Measurements from ENCODE around the gene VSIG2. TPM values are rescaled to one million over a fixed set of nuclear protein-coding genes. Genes with fewer than 3 reads are reported as not detected.

Gene VSIG2
- total and polyA plus RNA-seq, 2 donors (not counting 3 experiments of a cell fraction or from before 2014, with no cell fraction given): 1.2 to 7.0 TPM

DNA sequence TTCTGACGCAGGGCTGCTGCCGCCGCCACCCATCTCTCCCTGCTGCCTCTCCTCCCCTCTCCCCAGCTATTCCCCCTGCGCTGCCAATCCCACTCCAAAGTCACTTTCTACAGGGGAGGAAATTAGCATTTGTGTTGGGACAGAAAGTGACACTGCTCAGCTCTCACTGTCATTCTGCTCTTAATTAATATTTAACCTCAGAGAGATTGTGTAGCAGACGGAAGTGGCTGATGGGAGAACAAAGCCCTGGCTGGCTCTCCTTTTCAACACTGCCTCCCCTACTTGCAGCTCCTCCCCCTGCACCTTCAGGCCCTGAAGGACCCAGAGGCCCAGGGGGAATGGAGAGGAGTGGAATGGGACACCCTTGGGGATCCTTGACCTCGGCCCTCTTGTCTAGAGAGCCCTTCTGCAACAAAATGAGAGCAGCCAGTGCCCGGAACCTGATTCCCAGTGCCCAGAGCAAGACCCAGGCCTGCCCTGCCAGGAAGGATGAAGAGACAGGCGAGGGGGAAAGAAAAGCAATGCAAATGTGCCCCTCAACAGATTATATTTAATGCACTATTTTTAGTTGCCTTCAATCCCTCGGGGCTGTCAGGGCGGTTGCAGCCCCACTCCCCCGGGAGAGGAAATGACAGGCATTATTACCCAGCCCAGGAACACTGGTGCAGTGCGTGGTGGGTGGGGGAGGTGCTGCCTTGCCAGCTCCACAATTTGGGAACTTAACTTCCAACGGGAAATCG is 26.9 kb downstream of the VSIG2 start:
- H3K36me3 ChIP-seq (ENCODE audit: control insufficient read depth in 2 of 2, extremely low read depth in 1 of 2, insufficient read depth in 2 of 2, low read length in 2 of 2): no peaks in the 10 kb centered on the region
- no peak for FAIRE-seq
- H3K4me2 ChIP-seq (ENCODE audit: insufficient read depth, low read length): peak overlapping the region; percentile 65
- H2AFZ ChIP-seq (ENCODE audit: low read depth, low read length): peak overlapping the region; percentile 36
- ChIA-PET POLR2A (no interaction called here), CTCF (interaction anchor here (0.8 to 3.1 kb wide), 14 partner anchors 8 to 654 kb away, joined by 3 to 15 read pairs (median 4); partner anchors contain the start of genes ESAM, NRGN, SIAE and SPA17)
- H3K9me3 ChIP-seq (replicated peaks; ENCODE audit: control insufficient read depth, insufficient read depth, low read length): no peaks in the 10 kb centered on the region
- dilution Hi-C loops (cut with MboI; ENCODE audit: extremely low pct_ligation_motif_present, low sequenced_read_pairs): no loop called here
- no peaks in the 10 kb centered on the region for H3K79me2 ChIP-seq (ENCODE audit: control insufficient read depth, insufficient read depth, low read length)
- H3K9ac ChIP-seq (replicated peaks; ENCODE audit: extremely low read depth, insufficient read depth, low read length): peak overlapping the region; percentile 35
- H3K4me1 ChIP-seq (ENCODE audit: control insufficient read depth, extremely low read depth, insufficient read depth, low read length): peaks cover 24% of the 10 kb centered on the region
- no peaks in the 10 kb centered on the region for H3K27me3 ChIP-seq (ENCODE audit: control insufficient read depth in 2 of 2, insufficient read depth in 2 of 2, low read length in 2 of 2)
- peak overlapping the region in 1 of 3 experiments; percentile 9 for H3K4me3 ChIP-seq (replicated peaks in 1 of 3; ENCODE audit: insufficient read depth in 1 of 3, low read depth in 1 of 3, low read length in 3 of 3)
- peak overlapping the region; percentile 77 for H3K27ac ChIP-seq (ENCODE audit: insufficient read depth, low read depth, low read length)
- BruUV-seq (replicated peaks): no TSS peak
- intact Hi-C loops (cut with micrococcal nuclease): loop anchor here (1.0 to 2.0 kb wide), 3 partner anchors 14 to 52 kb away; partner anchors contain the start of genes NRGN, SIAE and SPA17
- no peak for DNase-seq (ENCODE audit: low read depth, low spot score)
- H3K9me1 ChIP-seq (replicated peaks; ENCODE audit: control insufficient read depth, extremely low read depth, insufficient read depth, low read length): no peaks in the 10 kb centered on the region
- H4K20me1 ChIP-seq (replicated peaks; ENCODE audit: control insufficient read depth, extremely low read depth, insufficient read depth, low read length): no peaks in the 10 kb centered on the region
- TF ChIP-seq GATA2 (IDR thresholded peaks at IDR 0.05; ENCODE audit: insufficient read depth, insufficient read length, low read depth, low read length) (no peak), MYC (IDR thresholded peaks at IDR 0.05; ENCODE audit: low read depth, low read length) (no peak), POLR2A (IDR thresholded peaks at IDR 0.05; ENCODE audit: low read depth, low read length) (no peak)
- TF ChIP-seq, protein P1, sequence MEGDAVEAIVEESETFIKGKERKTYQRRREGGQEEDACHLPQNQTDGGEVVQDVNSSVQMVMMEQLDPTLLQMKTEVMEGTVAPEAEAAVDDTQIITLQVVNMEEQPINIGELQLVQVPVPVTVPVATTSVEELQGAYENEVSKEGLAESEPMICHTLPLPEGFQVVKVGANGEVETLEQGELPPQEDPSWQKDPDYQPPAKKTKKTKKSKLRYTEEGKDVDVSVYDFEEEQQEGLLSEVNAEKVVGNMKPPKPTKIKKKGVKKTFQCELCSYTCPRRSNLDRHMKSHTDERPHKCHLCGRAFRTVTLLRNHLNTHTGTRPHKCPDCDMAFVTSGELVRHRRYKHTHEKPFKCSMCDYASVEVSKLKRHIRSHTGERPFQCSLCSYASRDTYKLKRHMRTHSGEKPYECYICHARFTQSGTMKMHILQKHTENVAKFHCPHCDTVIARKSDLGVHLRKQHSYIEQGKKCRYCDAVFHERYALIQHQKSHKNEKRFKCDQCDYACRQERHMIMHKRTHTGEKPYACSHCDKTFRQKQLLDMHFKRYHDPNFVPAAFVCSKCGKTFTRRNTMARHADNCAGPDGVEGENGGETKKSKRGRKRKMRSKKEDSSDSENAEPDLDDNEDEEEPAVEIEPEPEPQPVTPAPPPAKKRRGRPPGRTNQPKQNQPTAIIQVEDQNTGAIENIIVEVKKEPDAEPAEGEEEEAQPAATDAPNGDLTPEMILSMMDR (IDR thresholded peaks at IDR 0.05; ENCODE audit: extremely low read depth in 1 of 2, insufficient read depth in 1 of 2, low read depth in 1 of 2, low read length in 2 of 2): no peak

DNA sequence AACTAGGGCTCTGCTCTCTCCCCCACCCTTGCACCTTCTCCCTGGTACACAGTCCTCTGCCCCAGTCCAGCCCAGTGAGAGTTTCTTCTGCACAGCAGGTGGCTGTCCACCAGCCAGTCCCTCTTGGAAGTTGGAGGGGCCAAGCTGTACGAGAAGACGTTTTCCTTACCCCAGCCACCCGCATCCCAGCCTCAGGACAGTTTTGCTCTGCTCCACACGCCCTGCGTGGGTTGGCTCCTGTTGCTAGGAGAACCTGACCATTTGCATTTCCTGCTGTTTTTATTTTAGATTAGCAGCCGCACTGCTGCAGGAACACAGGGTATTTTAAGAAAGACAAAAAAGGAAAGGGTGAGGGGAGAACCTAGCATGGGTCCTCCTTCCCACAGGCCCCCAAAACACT is 29.9 kb downstream of the VSIG2 start:
- Histone ChIP-seq H3K4me3 (replicated peaks in 1 of 3; ENCODE audit: insufficient read depth in 1 of 3, low read depth in 1 of 3, low read length in 3 of 3) (no peak overlapping the region), H2AFZ (ENCODE audit: low read depth, low read length) (no peak overlapping the region), H3K4me1 (ENCODE audit: control insufficient read depth, extremely low read depth, insufficient read depth, low read length) (peaks cover 35% of the 10 kb centered on the region), H3K27me3 (ENCODE audit: control insufficient read depth in 2 of 2, insufficient read depth in 2 of 2, low read length in 2 of 2) (no peaks in the 10 kb centered on the region), H4K20me1 (replicated peaks; ENCODE audit: control insufficient read depth, extremely low read depth, insufficient read depth, low read length) (no peaks in the 10 kb centered on the region), H3K27ac (ENCODE audit: insufficient read depth, low read depth, low read length) (no peak overlapping the region), H3K9me1 (replicated peaks; ENCODE audit: control insufficient read depth, extremely low read depth, insufficient read depth, low read length) (no peaks in the 10 kb centered on the region), H3K9ac (replicated peaks; ENCODE audit: extremely low read depth, insufficient read depth, low read length) (no peak overlapping the region), H3K36me3 (ENCODE audit: control insufficient read depth in 2 of 2, extremely low read depth in 1 of 2, insufficient read depth in 2 of 2, low read length in 2 of 2) (no peaks in the 10 kb centered on the region), H3K9me3 (replicated peaks; ENCODE audit: control insufficient read depth, insufficient read depth, low read length) (no peaks in the 10 kb centered on the region), H3K79me2 (ENCODE audit: control insufficient read depth, insufficient read depth, low read length) (no peaks in the 10 kb centered on the region), H3K4me2 (ENCODE audit: insufficient read depth, low read length) (no peak overlapping the region)
- CTCF ChIA-PET: no interaction called here
- no TSS peak for BruUV-seq (replicated peaks)
- intact Hi-C loops (cut with micrococcal nuclease): no loop called here
- POLR2A ChIA-PET: no interaction called here
- dilution Hi-C loops (cut with MboI; ENCODE audit: extremely low pct_ligation_motif_present, low sequenced_read_pairs): no loop called here
- no peak for TF ChIP-seq POLR2AphosphoS5 (IDR thresholded peaks at IDR 0.05; ENCODE audit: insufficient read depth, low read depth, low read length)
- TF ChIP-seq GATA2 (IDR thresholded peaks at IDR 0.05; ENCODE audit: insufficient read depth, insufficient read length, low read depth, low read length): no peak
- DNase-seq (ENCODE audit: low read depth, low spot score) (no peak), FAIRE-seq (no peak)
